SK-N-SH treated with all-trans-retinoic acid at 6 μM for 48 hours (cell line): ENCODE measurements around the gene CLDN11.

Experiments
- BACH2 ChIP-seq: fragments of 250-450 bp; sonication (Bioruptor Pico); IDR thresholded peaks from 2 replicates; pipeline ENCODE4 v1.9.0; 2021; ENCODE audit warnings: mild to moderate bottlenecking, borderline replicate concordance
- CSRNP3 ChIP-seq: fragments of 250-450 bp; sonication (Bioruptor Pico); IDR thresholded peaks from 2 replicates; pipeline ENCODE4 v1.5.1; 2021; ENCODE audit warnings: mild to moderate bottlenecking, moderate library complexity
- GLIS3 ChIP-seq: fragments of 250-450 bp; sonication (Bioruptor Pico); IDR thresholded peaks from 2 replicates; pipeline ENCODE4 v1.5.0; 2020; ENCODE audit warnings: mild to moderate bottlenecking, moderate library complexity
- PPARA ChIP-seq: fragments of 250-450 bp; sonication (Bioruptor Pico); IDR thresholded peaks from 2 replicates; pipeline ENCODE4 v1.5.0; 2020; ENCODE audit warnings: mild to moderate bottlenecking, borderline replicate concordance
- RARB ChIP-seq: fragments of 250-450 bp; sonication (Bioruptor Pico); IDR thresholded peaks from 2 replicates; pipeline ENCODE4 v1.8.0; 2021; ENCODE audit warnings: mild to moderate bottlenecking, moderate library complexity
- ZFP3 ChIP-seq: fragments of 250-450 bp; sonication (Bioruptor Pico); IDR thresholded peaks from 2 replicates; pipeline ENCODE4 v1.5.0; 2020; ENCODE audit warnings: mild to moderate bottlenecking, moderate library complexity
- ZNF70 ChIP-seq: fragments of 450-650 bp; formaldehyde crosslinking; IDR thresholded peaks from 2 replicates; pipeline ENCODE4 v1.5.0; 2020; ENCODE audit warnings: mild to moderate bottlenecking, moderate library complexity
- TF ChIP-seq, protein P1 (sequence below): fragments of 250-450 bp; sonication (Bioruptor Pico); IDR thresholded peaks from 2 replicates; pipeline ENCODE4 v1.5.0; 2020; ENCODE audit warnings: mild to moderate bottlenecking, moderate library complexity

GRCh38 chr3:170448584-170448983, 29.9 kb downstream of the CLDN11 start:
- TF ChIP-seq, protein P1, sequence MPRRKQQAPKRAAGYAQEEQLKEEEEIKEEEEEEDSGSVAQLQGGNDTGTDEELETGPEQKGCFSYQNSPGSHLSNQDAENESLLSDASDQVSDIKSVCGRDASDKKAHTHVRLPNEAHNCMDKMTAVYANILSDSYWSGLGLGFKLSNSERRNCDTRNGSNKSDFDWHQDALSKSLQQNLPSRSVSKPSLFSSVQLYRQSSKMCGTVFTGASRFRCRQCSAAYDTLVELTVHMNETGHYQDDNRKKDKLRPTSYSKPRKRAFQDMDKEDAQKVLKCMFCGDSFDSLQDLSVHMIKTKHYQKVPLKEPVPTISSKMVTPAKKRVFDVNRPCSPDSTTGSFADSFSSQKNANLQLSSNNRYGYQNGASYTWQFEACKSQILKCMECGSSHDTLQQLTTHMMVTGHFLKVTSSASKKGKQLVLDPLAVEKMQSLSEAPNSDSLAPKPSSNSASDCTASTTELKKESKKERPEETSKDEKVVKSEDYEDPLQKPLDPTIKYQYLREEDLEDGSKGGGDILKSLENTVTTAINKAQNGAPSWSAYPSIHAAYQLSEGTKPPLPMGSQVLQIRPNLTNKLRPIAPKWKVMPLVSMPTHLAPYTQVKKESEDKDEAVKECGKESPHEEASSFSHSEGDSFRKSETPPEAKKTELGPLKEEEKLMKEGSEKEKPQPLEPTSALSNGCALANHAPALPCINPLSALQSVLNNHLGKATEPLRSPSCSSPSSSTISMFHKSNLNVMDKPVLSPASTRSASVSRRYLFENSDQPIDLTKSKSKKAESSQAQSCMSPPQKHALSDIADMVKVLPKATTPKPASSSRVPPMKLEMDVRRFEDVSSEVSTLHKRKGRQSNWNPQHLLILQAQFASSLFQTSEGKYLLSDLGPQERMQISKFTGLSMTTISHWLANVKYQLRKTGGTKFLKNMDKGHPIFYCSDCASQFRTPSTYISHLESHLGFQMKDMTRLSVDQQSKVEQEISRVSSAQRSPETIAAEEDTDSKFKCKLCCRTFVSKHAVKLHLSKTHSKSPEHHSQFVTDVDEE (CRISPR knock-in tag) = no peak
- TF ChIP-seq GLIS3 (CRISPR knock-in tag) (no peak), ZNF70 (CRISPR knock-in tag) (no peak), RARB (CRISPR knock-in tag) (no peak), BACH2 (no peak), PPARA (no peak), ZFP3 (CRISPR knock-in tag) (no peak), CSRNP3 (no peak)
